ENCODE data around the gene PRR29.

PRR29 gene

GRCh38 chr17:63961355-63962212, 36.6 kb upstream of the PRR29 start:
- no peak overlapping the region for H3K4me3 ChIP-seq (ENCODE audit: extremely low read depth, insufficient read depth, low read length, poor library complexity, severe bottlenecking)
- H3K27ac ChIP-seq (ENCODE audit: low read depth, low read length, severe bottlenecking): no peak overlapping the region
- 39 to 45% methylated on average over 17 to 22 of the region's 37 CpGs for WGBS, 2 experiments (ENCODE audit: insufficient coverage in 2 of 2)
- H3K36me3 ChIP-seq (ENCODE audit: control insufficient read depth, insufficient read depth, low read length): no peaks in the 10 kb centered on the region
- H3K9me3 ChIP-seq (ENCODE audit: control insufficient read depth, low read length): no peaks in the 10 kb centered on the region
- H3K4me1 ChIP-seq (ENCODE audit: control insufficient read depth, insufficient read depth, low read length, poor library complexity, severe bottlenecking): no peaks in the 10 kb centered on the region

GRCh38 chr17:63962298-63962744, 35.8 kb upstream of the PRR29 start:
- no peaks in the 10 kb centered on the region for H3K9me3 ChIP-seq (ENCODE audit: control insufficient read depth, low read length)
- WGBS, 2 experiments (ENCODE audit: insufficient coverage in 2 of 2): 72 to 76% methylated on average over 5 of the region's 10 CpGs

GRCh38 chr17:63963123-63963522, 35.0 kb upstream of the PRR29 start:
- no peaks in the 10 kb centered on the region for H3K36me3 ChIP-seq (ENCODE audit: control insufficient read depth, insufficient read depth, low read length)
- no peak overlapping the region for H3K27ac ChIP-seq (ENCODE audit: low read depth, low read length, severe bottlenecking)
- no peaks in the 10 kb centered on the region for H3K9me3 ChIP-seq (ENCODE audit: control insufficient read depth, low read length)
- WGBS, 2 experiments (ENCODE audit: insufficient coverage in 2 of 2): 83 to 91% methylated on average over 4 of the region's 4 CpGs
- H3K4me1 ChIP-seq (ENCODE audit: control insufficient read depth, insufficient read depth, low read length, poor library complexity, severe bottlenecking): no peaks in the 10 kb centered on the region
- H3K4me3 ChIP-seq (ENCODE audit: extremely low read depth, insufficient read depth, low read length, poor library complexity, severe bottlenecking): no peak overlapping the region

More at GRCh38 chr17:63962298-63962744, 35.8 kb upstream of the PRR29 start:
- H3K4me1 ChIP-seq (ENCODE audit: control insufficient read depth, insufficient read depth, low read length, poor library complexity, severe bottlenecking): no peaks in the 10 kb centered on the region
- no peaks in the 10 kb centered on the region for H3K36me3 ChIP-seq (ENCODE audit: control insufficient read depth, insufficient read depth, low read length)
- no peak overlapping the region for H3K27ac ChIP-seq (ENCODE audit: low read depth, low read length, severe bottlenecking)
- no peak overlapping the region for H3K4me3 ChIP-seq (ENCODE audit: extremely low read depth, insufficient read depth, low read length, poor library complexity, severe bottlenecking)

- 92 to 94% methylated on average over 11 of the region's 11 CpGs for WGBS, 2 experiments (ENCODE audit: insufficient coverage in 2 of 2)
- Histone ChIP-seq H3K4me1 (ENCODE audit: control insufficient read depth, insufficient read depth, low read length, poor library complexity, severe bottlenecking) (no peaks in the 10 kb centered on the region), H3K9me3 (ENCODE audit: control insufficient read depth, low read length) (no peaks in the 10 kb centered on the region), H3K4me3 (ENCODE audit: extremely low read depth, insufficient read depth, low read length, poor library complexity, severe bottlenecking) (no peak overlapping the region), H3K36me3 (ENCODE audit: control insufficient read depth, insufficient read depth, low read length) (no peaks in the 10 kb centered on the region), H3K27ac (ENCODE audit: low read depth, low read length, severe bottlenecking) (no peak overlapping the region)
Measured at GRCh38 chr17:63966646-63967264, 31.4 kb upstream of the PRR29 start.

- H3K4me3 ChIP-seq (ENCODE audit: extremely low read depth, insufficient read depth, low read length, poor library complexity, severe bottlenecking): no peak overlapping the region
- 94% methylated on average over 16 of the region's 19 CpGs for WGBS, 2 experiments (ENCODE audit: insufficient coverage in 2 of 2)
- no peaks in the 10 kb centered on the region for H3K4me1 ChIP-seq (ENCODE audit: control insufficient read depth, insufficient read depth, low read length, poor library complexity, severe bottlenecking)
- H3K27ac ChIP-seq (ENCODE audit: low read depth, low read length, severe bottlenecking): no peak overlapping the region
- H3K36me3 ChIP-seq (ENCODE audit: control insufficient read depth, insufficient read depth, low read length): no peaks in the 10 kb centered on the region
- no peaks in the 10 kb centered on the region for H3K9me3 ChIP-seq (ENCODE audit: control insufficient read depth, low read length)
Measured at GRCh38 chr17:63967953-63968352, 30.2 kb upstream of the PRR29 start.

- H3K27ac ChIP-seq (ENCODE audit: low read depth, low read length, severe bottlenecking): no peak overlapping the region
- 86 to 97% methylated on average over 4 to 7 of the region's 10 CpGs for WGBS, 2 experiments (ENCODE audit: insufficient coverage in 2 of 2)
- H3K9me3 ChIP-seq (ENCODE audit: control insufficient read depth, low read length): no peaks in the 10 kb centered on the region
- H3K36me3 ChIP-seq (ENCODE audit: control insufficient read depth, insufficient read depth, low read length): no peaks in the 10 kb centered on the region
- H3K4me3 ChIP-seq (ENCODE audit: extremely low read depth, insufficient read depth, low read length, poor library complexity, severe bottlenecking): no peak overlapping the region
- peaks cover 9% of the 10 kb centered on the region for H3K4me1 ChIP-seq (ENCODE audit: control insufficient read depth, insufficient read depth, low read length, poor library complexity, severe bottlenecking)
Measured at GRCh38 chr17:63969278-63969677, 28.9 kb upstream of the PRR29 start.

- H3K36me3 ChIP-seq (ENCODE audit: control insufficient read depth, insufficient read depth, low read length): no peaks in the 10 kb centered on the region
- no peak within 1 kb of the TSS for H3K27ac ChIP-seq (ENCODE audit: low read depth, low read length, severe bottlenecking)
- 90 to 95% methylated on average over 8 to 11 of the region's 14 CpGs for WGBS, 2 experiments (ENCODE audit: insufficient coverage in 2 of 2)
- H3K9me3 ChIP-seq (ENCODE audit: control insufficient read depth, low read length): no peaks in the 10 kb centered on the region
- no peak within 1 kb of the TSS for H3K4me3 ChIP-seq (ENCODE audit: extremely low read depth, insufficient read depth, low read length, poor library complexity, severe bottlenecking)
- H3K4me1 ChIP-seq (ENCODE audit: control insufficient read depth, insufficient read depth, low read length, poor library complexity, severe bottlenecking): peaks cover 16% of the 10 kb centered on the region
Measured at GRCh38 chr17:63972796-63973195, 25.4 kb upstream of the PRR29 start, which contains the start of gene SCN4A. Gene SCN4A (minus strand): TSS chr17:63972918. CDS start chr17:63972841, 77 bp downstream.

- Histone ChIP-seq H3K4me1 (ENCODE audit: control insufficient read depth, insufficient read depth, low read length, poor library complexity, severe bottlenecking) (peaks cover 16% of the 10 kb centered on the region), H3K4me3 (ENCODE audit: extremely low read depth, insufficient read depth, low read length, poor library complexity, severe bottlenecking) (no peak overlapping the region), H3K9me3 (ENCODE audit: control insufficient read depth, low read length) (no peaks in the 10 kb centered on the region), H3K27ac (ENCODE audit: low read depth, low read length, severe bottlenecking) (no peak overlapping the region), H3K36me3 (ENCODE audit: control insufficient read depth, insufficient read depth, low read length) (no peaks in the 10 kb centered on the region)
- 83 to 95% methylated on average over 2 to 6 of the region's 6 CpGs for WGBS, 2 experiments (ENCODE audit: insufficient coverage in 2 of 2)
Measured at GRCh38 chr17:63973247-63973646, 24.9 kb upstream of the PRR29 start.

- no peaks in the 10 kb centered on the region for H3K36me3 ChIP-seq (ENCODE audit: control insufficient read depth, insufficient read depth, low read length)
- WGBS, 2 experiments (ENCODE audit: insufficient coverage in 2 of 2): 89 to 92% methylated on average over 8 to 12 of the region's 12 CpGs
- H3K27ac ChIP-seq (ENCODE audit: low read depth, low read length, severe bottlenecking): no peak overlapping the region
- H3K4me3 ChIP-seq (ENCODE audit: extremely low read depth, insufficient read depth, low read length, poor library complexity, severe bottlenecking): no peak overlapping the region
- no peaks in the 10 kb centered on the region for H3K9me3 ChIP-seq (ENCODE audit: control insufficient read depth, low read length)
- H3K4me1 ChIP-seq (ENCODE audit: control insufficient read depth, insufficient read depth, low read length, poor library complexity, severe bottlenecking): peaks cover 16% of the 10 kb centered on the region
Measured at GRCh38 chr17:63973930-63974593, 24.1 kb upstream of the PRR29 start.

- Histone ChIP-seq H3K9me3 (ENCODE audit: control insufficient read depth, low read length) (no peaks in the 10 kb centered on the region), H3K36me3 (ENCODE audit: control insufficient read depth, insufficient read depth, low read length) (no peaks in the 10 kb centered on the region), H3K4me1 (ENCODE audit: control insufficient read depth, insufficient read depth, low read length, poor library complexity, severe bottlenecking) (peaks cover 16% of the 10 kb centered on the region), H3K27ac (ENCODE audit: low read depth, low read length, severe bottlenecking) (no peak overlapping the region), H3K4me3 (ENCODE audit: extremely low read depth, insufficient read depth, low read length, poor library complexity, severe bottlenecking) (no peak overlapping the region)
- 77 to 83% methylated on average over 8 to 10 of the region's 10 CpGs for WGBS, 2 experiments (ENCODE audit: insufficient coverage in 2 of 2)
Measured at GRCh38 chr17:63974594-63975192, 23.5 kb upstream of the PRR29 start.

Measured in mesodermal cell (in vitro differentiated cells).